Femur (tissue), 1 donor: ENCODE data around the gene ERICH6.
A peak's percentile ranks its signal among the peaks of the same experiment; 100 is the strongest.

ENCODE experiments used
- DNase-seq: peaks from one replicate; pipeline ENCODE4 v3.0.0-alpha.2; 2017

The ERICH6 gene

GRCh38 chr3:150736903-150737832 is 33.4 kb upstream of the ERICH6 start:
- no peak for DNase-seq

GRCh38 chr3:150736316-150736719 is 32.6 kb upstream of the ERICH6 start:
- DNase-seq: no peak

DNA sequence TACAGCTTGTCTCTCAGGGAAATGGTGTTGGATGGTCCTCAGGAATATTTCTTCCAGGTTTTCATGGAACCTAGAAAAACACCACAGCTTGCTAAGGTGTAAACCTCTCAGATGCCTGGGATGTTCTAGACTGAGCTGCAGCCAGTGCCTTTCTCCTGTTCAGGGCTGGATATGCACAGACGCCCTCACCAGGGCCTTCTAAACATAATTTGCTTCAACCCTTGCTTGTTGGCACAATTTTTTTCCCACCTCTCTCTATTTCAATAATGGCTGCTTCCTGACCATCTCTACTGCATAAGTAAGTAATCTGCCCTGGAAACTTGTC is 31.0 kb upstream of the ERICH6 start:
- DNase-seq: no peak

DNA sequence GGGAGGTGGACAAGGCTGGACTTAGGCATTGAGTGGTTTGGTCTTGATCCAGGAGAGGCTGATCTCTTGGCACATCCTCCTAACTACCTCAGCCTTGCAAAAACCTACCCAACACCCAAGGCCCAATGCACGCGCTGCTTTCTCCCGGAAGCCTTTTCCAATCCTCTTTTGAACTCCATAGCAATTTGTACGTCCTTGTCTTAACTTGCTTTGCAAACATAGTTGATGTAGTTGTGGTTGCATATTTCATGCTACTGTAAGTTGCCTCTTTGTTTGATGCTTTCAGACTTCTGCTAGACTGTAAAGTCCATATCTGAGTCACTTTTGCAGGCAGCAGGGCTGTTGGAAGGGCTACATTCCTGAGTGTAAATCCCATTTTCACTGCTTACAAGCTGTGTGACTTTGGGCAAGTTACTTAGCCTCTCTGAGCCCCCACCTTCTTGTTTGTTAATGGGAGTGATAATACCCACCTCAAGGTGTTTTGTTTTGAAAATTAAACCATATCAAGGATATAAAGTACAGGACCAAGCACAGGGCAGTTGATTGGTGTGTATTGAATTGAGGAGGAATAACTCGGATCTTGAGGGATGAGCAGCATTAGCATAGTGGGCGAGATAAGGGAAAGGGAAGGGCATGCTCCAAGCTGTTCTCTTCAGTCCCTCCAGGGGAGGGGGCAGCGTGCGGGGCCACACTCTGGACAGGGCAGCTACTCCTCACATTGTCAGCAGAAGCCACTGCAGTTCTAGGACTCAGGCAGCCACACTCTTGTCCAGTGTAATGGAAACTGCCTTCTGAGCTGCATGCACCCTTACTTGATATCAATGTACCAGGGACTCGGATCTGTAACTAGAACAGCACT is 30.4 kb upstream of the ERICH6 start:
- no peak for DNase-seq

DNA sequence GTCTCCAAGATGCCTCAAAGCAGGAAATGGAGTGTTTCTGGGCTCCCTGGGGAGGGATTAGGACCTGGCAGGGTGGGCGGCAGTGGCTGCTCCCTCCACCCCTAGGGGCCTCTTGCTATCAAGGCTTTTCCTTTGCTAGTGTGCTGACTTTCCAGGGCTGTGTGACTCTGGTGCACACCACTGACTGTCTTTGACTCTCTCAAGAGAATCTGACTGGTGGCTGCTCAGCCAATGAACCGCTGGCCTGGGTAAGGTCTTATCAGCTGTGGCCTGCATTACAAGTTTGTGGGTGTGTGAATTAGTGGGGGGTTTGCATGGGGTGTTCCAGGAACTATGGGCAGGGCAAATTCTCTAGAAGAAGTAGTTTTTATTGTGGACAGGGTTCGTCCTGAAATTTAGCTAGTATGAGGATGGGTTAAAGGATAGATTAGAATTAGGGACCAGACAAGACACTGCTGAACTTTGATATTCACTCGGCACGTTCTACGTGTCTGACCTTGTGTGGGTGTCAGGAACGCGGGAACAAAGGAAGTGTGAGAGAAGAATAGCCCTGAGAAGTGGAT is 29.7 kb upstream of the ERICH6 start:
- DNase-seq: peak; percentile 30

- DNase-seq: no peak
Observed at GRCh38 chr3:150729682-150730360, 26.1 kb upstream of the ERICH6 start.

- DNase-seq: no peak
Observed at GRCh38 chr3:150727653-150728502, 24.2 kb upstream of the ERICH6 start.

DNA sequence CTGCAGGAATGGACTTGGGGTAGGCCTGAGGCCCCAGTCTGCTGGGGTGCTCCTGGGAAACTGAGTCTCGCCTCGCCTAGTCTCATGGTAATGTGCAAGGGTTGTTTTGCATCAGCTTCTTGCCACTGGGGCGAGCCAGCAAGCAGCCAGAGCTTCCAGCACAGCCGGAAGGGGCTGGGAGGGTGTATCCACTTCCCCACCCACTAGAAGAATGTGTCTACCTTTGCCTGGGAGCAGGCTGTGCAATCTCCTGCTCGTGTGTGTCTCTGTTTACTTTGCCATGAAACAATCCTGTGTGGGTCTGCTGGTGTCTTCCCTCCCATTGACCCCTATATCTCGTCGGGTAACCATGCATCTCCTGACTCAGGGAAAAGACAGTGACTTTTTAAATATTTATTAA is 21.8 kb upstream of the ERICH6 start:
- no peak for DNase-seq

- DNase-seq: no peak
Observed at GRCh38 chr3:150723946-150724345, 20.2 kb upstream of the ERICH6 start.

- DNase-seq: no peak
Observed at GRCh38 chr3:150722267-150722666, 18.5 kb upstream of the ERICH6 start.

- no peak for DNase-seq
Observed at GRCh38 chr3:150721285-150722130, 17.8 kb upstream of the ERICH6 start.

DNA sequence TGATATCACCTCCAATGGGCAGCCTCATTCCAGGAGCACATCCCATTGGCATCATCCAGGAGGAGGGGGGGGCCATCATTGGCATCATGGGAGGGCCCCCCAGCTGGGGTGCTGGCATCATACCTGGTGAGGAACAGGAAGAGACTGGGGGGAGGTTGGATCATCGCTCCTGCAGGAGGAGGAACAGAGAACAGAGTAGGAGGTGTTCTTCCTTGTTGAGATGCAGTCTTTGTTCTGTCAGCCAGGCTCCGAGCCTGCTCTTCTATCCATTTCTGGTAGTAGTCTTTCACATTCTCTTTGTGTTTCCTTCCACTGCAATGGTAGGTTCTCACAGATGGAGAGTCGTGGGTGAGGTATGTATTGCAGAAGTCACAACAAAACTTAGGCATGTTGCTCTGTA is 16.7 kb upstream of the ERICH6 start:
- DNase-seq: no peak

- no peak for DNase-seq
Observed at GRCh38 chr3:150710097-150710496, 6.4 kb upstream of the ERICH6 start.

DNA sequence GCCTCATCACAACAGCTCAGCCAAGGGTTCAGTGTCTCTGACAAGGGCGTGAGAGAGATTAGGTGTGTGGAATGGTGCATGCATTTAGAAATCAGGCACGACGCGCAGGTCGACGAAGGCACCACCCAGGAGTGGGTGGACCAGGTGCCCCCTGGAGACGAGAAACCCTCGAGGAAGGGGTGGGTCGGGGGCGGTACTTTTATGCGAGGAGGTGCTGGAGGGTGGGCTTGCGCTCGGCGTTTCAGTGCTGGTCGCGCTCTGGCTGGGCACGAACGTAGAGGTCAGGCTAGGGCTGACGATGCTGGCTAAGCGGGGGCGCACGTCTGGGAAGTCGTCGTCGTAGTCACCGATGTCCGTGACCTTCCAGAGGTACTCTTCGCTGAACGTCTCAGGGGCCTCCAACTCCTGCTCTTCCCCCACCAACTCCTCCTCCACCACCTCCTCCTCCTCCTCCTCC is 393 bp downstream of the ERICH6 start:
- DNase-seq: peak; percentile 71

GRCh38 chr3:150699068-150699639 is 4.6 kb downstream of the ERICH6 start:
- no peak for DNase-seq

DNA sequence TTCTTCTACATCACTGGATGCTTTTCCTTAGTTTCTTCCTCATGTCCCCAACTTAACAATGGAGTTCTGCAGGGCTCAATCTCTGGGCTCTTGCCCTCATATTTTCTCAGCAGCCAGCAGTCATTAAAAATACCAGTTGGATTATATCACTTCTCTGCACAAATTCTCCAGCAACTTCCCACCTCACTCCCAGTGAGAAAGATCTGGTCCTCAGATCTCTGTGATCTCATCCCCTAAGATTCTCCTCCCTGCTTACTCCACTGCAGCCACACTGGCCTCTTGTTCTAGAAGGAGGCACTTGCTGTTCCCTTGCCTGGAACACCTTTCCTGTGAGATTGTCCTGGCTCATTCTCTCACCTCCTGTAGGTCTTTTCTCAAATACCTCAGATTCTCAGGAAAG is 6.1 kb downstream of the ERICH6 start:
- no peak for DNase-seq

- no peak for DNase-seq
Observed at GRCh38 chr3:150691414-150692040, 12.2 kb downstream of the ERICH6 start.

- DNase-seq: no peak
Observed at GRCh38 chr3:150687613-150688012, 16.1 kb downstream of the ERICH6 start.

DNA sequence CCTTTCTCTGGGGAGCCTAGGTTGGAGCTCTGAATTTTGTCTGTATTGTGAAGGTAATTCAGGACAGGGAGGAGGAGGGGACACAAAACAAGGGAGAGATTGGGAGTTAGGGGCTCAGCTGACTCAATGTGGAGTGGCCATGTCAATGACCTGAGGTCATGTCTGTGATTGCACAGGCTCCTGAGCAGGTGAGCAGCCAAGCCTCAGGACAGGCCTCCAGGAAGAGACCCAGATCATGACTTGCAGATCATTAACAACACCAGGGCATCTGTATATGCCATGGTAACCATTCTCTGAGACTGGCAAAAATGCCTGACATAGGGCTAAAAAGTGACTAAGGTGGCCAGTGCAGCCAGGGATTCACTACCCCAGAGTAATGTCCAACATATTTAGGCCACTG is 20.9 kb downstream of the ERICH6 start:
- no peak for DNase-seq

DNA sequence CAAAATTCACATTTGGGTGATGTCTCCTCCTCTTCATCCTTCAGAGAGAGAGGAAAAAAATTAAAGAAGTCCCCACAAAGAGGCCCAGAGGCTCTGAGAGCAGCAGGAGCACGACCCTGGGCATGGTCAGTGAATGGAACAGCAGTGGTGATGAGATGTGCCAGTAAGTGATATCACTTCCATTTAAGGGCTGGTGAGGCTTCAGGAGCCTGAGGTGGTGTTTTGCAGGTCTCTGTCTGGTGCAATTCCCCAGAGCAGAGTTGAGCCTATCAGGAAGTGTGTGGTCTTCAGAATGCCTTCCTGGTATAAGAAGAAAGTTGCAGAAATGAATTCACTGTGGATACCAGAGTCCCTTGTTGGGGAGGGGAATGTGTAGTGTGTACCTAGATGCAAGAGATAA is 21.4 kb downstream of the ERICH6 start:
- no peak for DNase-seq
